Smooth muscle cell of the coronary artery (primary cell): ENCODE results near the gene FAM221A. TPM values are rescaled to one million over a fixed set of nuclear protein-coding genes. Genes with fewer than 3 reads are reported as not detected.

Experiments used
- total RNA-seq: library from RNA; depleted of rRNA; stranded (reverse); fragments of >200 nt; gene quantifications from 2 replicates; pipeline ENCODE4 v1.2.3, GENCODE V29; 2014; ENCODE audit warnings: low replicate concordance

Gene FAM221A
- 0.30 and 3.0 TPM in 2 replicates for total RNA-seq

DNA sequence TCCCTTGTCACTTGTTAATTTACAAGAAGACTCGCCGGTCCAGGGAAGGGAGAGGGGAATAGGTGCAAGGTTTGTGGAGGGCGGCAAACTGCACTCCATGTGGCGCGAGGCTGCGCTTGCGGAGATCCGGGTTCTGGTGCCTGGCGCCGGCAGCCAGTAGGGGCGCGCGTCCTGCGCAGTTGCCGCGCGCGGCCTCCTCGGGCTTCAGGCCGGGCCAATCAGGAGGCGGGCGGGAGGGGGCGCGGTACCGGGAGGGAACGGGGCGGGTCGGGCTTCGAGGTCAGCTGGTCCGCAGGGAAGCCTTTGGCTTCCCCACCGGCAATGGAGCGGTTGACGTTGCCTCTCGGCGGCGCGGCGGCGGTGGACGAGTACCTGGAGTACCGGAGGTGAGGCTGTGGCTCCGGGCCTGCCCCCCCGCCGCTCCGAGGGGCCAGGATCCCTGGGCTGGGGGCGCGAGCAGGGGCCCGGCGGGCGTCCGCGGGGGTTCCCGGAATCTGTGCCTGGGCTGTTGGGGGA lies at the start of gene FAM221A:
Gene FAM221A, plus strand, starts transcription at position 302 of the 516 bp plus-strand sequence. Its CDS starts 20 bp downstream, at position 322.

DNA sequence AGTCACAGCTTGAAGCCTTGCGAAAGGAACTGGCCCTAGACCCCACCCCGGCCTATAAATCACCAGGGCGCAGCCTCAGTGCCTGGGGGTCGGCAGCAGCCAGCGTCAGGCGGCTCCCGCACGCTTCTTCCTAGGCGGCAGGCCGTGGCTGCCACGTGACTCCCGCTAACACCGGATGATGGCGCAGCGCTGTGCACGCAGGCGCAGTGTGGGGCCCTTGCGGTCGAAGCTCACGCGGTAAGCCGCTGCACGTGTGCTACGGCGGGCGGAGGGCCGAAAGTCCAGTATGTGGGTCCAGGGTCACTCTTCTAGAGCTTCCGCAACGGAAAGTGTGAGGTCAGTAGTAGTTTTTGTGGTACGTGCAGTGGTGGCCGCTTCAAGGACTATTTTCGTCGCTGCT lies 30.0 kb downstream of the FAM221A start, which contains the start of gene STK31:
Gene STK31, plus strand, starts transcription at position 220 of the 400 bp plus-strand sequence. Its CDS starts 67 bp downstream, at position 287.

Other genes with a start within 250 kb of the FAM221A start
- gene IGF2BP3, start 209.7 kb upstream of the FAM221A start, total RNA-seq: 5.1 and 40.6 TPM in 2 replicates
- gene TRA2A, start 148.2 kb upstream of the FAM221A start, total RNA-seq: 25.2 and 25.4 TPM in 2 replicates
- gene CCDC126, start 82.8 kb upstream of the FAM221A start, total RNA-seq: 6.1 and 9.4 TPM in 2 replicates
- gene STK31, start 30.0 kb downstream of the FAM221A start, total RNA-seq: not detected in 2 replicates